CD4-positive, alpha-beta T cell (primary cell): ENCODE results near the gene KDM4B. TPM values are rescaled to one million over a fixed set of nuclear protein-coding genes. Genes with fewer than 3 reads are reported as not detected.

Source experiments
- ATAC-seq: fragments of 200-7000 bp; cut with Tn5 transposase; one replicate; pipeline ENCODE4 v1.10.0; 2022; ENCODE audit warnings: mild to moderate bottlenecking; ENCODE audit not compliant: poor library complexity
- CTCF ChIA-PET: fragments of 350-600 bp; sonication (Branson Sonifier 250); formaldehyde crosslinking; loops from one replicate; lab custom pipeline; 2021; ENCODE audit warnings: antibody characterized with exemption, inconsistent platforms; lab: Charles Lee
- POLR2A ChIA-PET: fragments of 350-600 bp; sonication (Branson Sonifier 250); formaldehyde crosslinking; loops from one replicate; lab custom pipeline; 2021; ENCODE audit warnings: antibody characterized with exemption, inconsistent platforms; lab: Charles Lee
- DNase-seq, 14 experiments: peaks; one replicate each; pipeline ENCODE4 v3.0.0-alpha.2; 2013 to 2020; ENCODE audit warnings: mixed read lengths in 2 of 14
- H3K27ac ChIP-seq, 2 donors: one replicate each; pipeline versions ENCODE4 v1.5.1 to v1.7.0; 2013; ENCODE audit warnings: low read length in 2 of 2, low read depth in 1 of 2, mild to moderate bottlenecking in 1 of 2
- H3K27me3 ChIP-seq, 2 experiments: 1 replicate in 1 of 2; 2 replicates in 1 of 2; pipeline versions ENCODE4 v1.6.1 to v1.7.0; 2013; ENCODE audit warnings: low read length in 2 of 2, control low read depth in 1 of 2, mild to moderate bottlenecking in 1 of 2, moderate library complexity in 1 of 2; ENCODE audit not compliant: insufficient read depth in 2 of 2, control insufficient read depth in 1 of 2
- H3K36me3 ChIP-seq: one replicate; pipeline ENCODE4 v1.6.1; 2013; ENCODE audit warnings: low read length, control low read depth; ENCODE audit not compliant: insufficient read depth
- H3K4me1 ChIP-seq: one replicate; pipeline ENCODE4 v1.6.1; 2013; ENCODE audit warnings: low read length, control low read depth; ENCODE audit not compliant: insufficient read depth
- H3K4me3 ChIP-seq: one replicate; pipeline ENCODE4 v1.5.1; 2013; ENCODE audit warnings: mild to moderate bottlenecking, low read length, moderate library complexity
- H3K9me3 ChIP-seq, 2 experiments: 1 replicate in 1 of 2; 2 replicates in 1 of 2; pipeline versions ENCODE4 v1.6.1 to v1.7.0; 2013; ENCODE audit warnings: low read length in 2 of 2, mild to moderate bottlenecking in 2 of 2, control low read depth in 1 of 2, moderate library complexity in 1 of 2; ENCODE audit not compliant: control insufficient read depth in 1 of 2, insufficient read depth in 1 of 2
- H3K27ac Mint-ChIP-seq: one replicate; pipeline ENCODE4 v1.8.0; 2020; ENCODE audit warnings: mixed read lengths
- H3K27me3 Mint-ChIP-seq: one replicate; pipeline ENCODE4 v1.8.0; 2021; ENCODE audit warnings: mixed read lengths
- H3K36me3 Mint-ChIP-seq: one replicate; pipeline ENCODE4 v1.8.0; 2021; ENCODE audit warnings: low read depth, mixed read lengths
- H3K4me1 Mint-ChIP-seq: one replicate; pipeline ENCODE4 v1.8.0; 2021; ENCODE audit warnings: low read depth, mixed read lengths
- H3K4me3 Mint-ChIP-seq: one replicate; pipeline ENCODE4 v1.8.0; 2020; ENCODE audit warnings: mild to moderate bottlenecking, mixed read lengths
- H3K9me3 Mint-ChIP-seq: one replicate; pipeline ENCODE4 v1.8.0; 2020; ENCODE audit warnings: mixed read lengths
- CTCF ChIP-seq: fragments of 200-600 bp; IDR thresholded peaks from one replicate; pipeline ENCODE4 v1.8.0; 2022; ENCODE audit warnings: antibody characterized with exemption, mild to moderate bottlenecking
- intact Hi-C, 2 experiments: fragments of 100-400 bp; cut with DNase I in 1 of 2; cut with micrococcal nuclease in 1 of 2; formaldehyde crosslinking; loops; one replicate each; pipeline versions ENCODE4 v1.15.1 to v1.9.0; 2023 to 2025; cut with DNase I, micrococcal nuclease
- total RNA-seq, 174 experiments: library from RNA in 2 of 174; stranded (reverse) in 2 of 174; gene quantifications; one replicate each; pipeline ENCODE4 v1.2.3 and lab custom pipeline; 2021 to 2026

Gene KDM4B
- total RNA-seq, 2 experiments from 2014 or later, result 41.8 to 42.5 TPM

GRCh38 chr19:5152767-5153532 is 184.0 kb downstream of the KDM4B start:
- Mint-ChIP-seq H3K4me3 (no peak overlapping the region), H3K36me3 (peaks cover 11% of the 10 kb centered on the region), H3K27me3 (no peaks in the 10 kb centered on the region), H3K27ac (no peak overlapping the region), H3K9me3 (no peaks in the 10 kb centered on the region), H3K4me1 (no peaks in the 10 kb centered on the region)
- POLR2A ChIA-PET, result no interaction called here
- no peak for DNase-seq
- Histone ChIP-seq H3K27me3 (no peaks in the 10 kb centered on the region), H3K36me3 (peaks cover 9% of the 10 kb centered on the region), H3K4me1 (no peaks in the 10 kb centered on the region), H3K27ac (no peak overlapping the region), H3K4me3 (no peak overlapping the region), H3K9me3 (peaks cover 9 to 28% of the 10 kb centered on the region in 2 experiments)
- intact Hi-C loops, result no loop called here
- CTCF ChIA-PET, result no interaction called here
- ATAC-seq, result no peak
- TF ChIP-seq CTCF, result no peak

- ATAC-seq, result peak; percentile 11
- no peaks in the 10 kb centered on the region for H3K27me3 Mint-ChIP-seq
- TF ChIP-seq CTCF, result no peak
- H3K36me3 Mint-ChIP-seq, result peaks cover 7% of the 10 kb centered on the region
- Histone ChIP-seq H3K27me3 (no peaks in the 10 kb centered on the region), H3K36me3 (peaks cover 9% of the 10 kb centered on the region), H3K9me3 (peaks cover 9 to 35% of the 10 kb centered on the region in 2 experiments), H3K27ac (no peak overlapping the region), H3K4me1 (no peaks in the 10 kb centered on the region), H3K4me3 (no peak overlapping the region)
- H3K4me3 Mint-ChIP-seq, result no peak overlapping the region
- intact Hi-C loops, result loop anchor here in 1 of 2 experiments (1.0 kb wide), 1 partner anchor 105 kb away; no protein-coding TSS in a partner anchor
- no peak overlapping the region for H3K27ac Mint-ChIP-seq
- CTCF ChIA-PET, result no interaction called here
- H3K4me1 Mint-ChIP-seq, result no peaks in the 10 kb centered on the region
- no peak for DNase-seq
- H3K9me3 Mint-ChIP-seq, result no peaks in the 10 kb centered on the region
- POLR2A ChIA-PET, result no interaction called here
Measured at GRCh38 chr19:5153601-5154128, 184.8 kb downstream of the KDM4B start.

- Histone ChIP-seq H3K4me1 (no peaks in the 10 kb centered on the region), H3K27me3 (no peaks in the 10 kb centered on the region), H3K9me3 (peaks cover 9 to 38% of the 10 kb centered on the region in 2 experiments), H3K27ac (no peak overlapping the region), H3K36me3 (peaks cover 7% of the 10 kb centered on the region), H3K4me3 (no peak overlapping the region)
- Mint-ChIP-seq H3K27ac (no peak overlapping the region), H3K9me3 (no peaks in the 10 kb centered on the region), H3K4me1 (no peaks in the 10 kb centered on the region), H3K4me3 (no peak overlapping the region), H3K36me3 (peaks cover 1% of the 10 kb centered on the region), H3K27me3 (no peaks in the 10 kb centered on the region)
- ATAC-seq, result peak; percentile 55
- peak; percentile 34 for TF ChIP-seq CTCF
- intact Hi-C loops, result loop anchor here in 1 of 2 experiments (1.0 kb wide), 1 partner anchor 106 kb away; no protein-coding TSS in a partner anchor
- peak in 12 of 14 experiments; percentile 21 to 66 (median 33) for DNase-seq
- POLR2A ChIA-PET, result no interaction called here
- CTCF ChIA-PET, result interaction anchor here (0.7 kb wide), 1 partner anchor 20 kb away, joined by 3 read pairs; no protein-coding TSS in a partner anchor
Measured at GRCh38 chr19:5154129-5154798, 185.4 kb downstream of the KDM4B start.
